H9 (cell line): ENCODE results near the gene KDM1B. TPM values are rescaled to one million over a fixed set of nuclear protein-coding genes. Genes with fewer than 3 reads are reported as not detected.

Source experiments
- DNase-seq: peaks from one replicate; pipeline ENCODE4 v3.0.0-alpha.2; 2017
- H2AFZ ChIP-seq: one replicate; pipeline ENCODE4 v1.6.1; 2013; ENCODE audit warnings: mild to moderate bottlenecking, low read length, control low read depth, moderate library complexity
- H2AK5ac ChIP-seq: 2 replicates; pipeline ENCODE4 v1.6.1; 2013; ENCODE audit warnings: low read length, control low read depth, mixed read lengths; ENCODE audit not compliant: insufficient read length
- H2BK120ac ChIP-seq: one replicate; pipeline ENCODE4 v1.6.1; 2013; ENCODE audit warnings: low read depth, mild to moderate bottlenecking, low read length, control low read depth, inconsistent platforms; ENCODE audit not compliant: poor library complexity, severe bottlenecking
- H2BK12ac ChIP-seq: 2 replicates; pipeline ENCODE4 v1.6.1; 2013; ENCODE audit warnings: low read length, control low read depth, mixed read lengths, low read depth; ENCODE audit not compliant: insufficient read length
- H2BK15ac ChIP-seq: 2 replicates; pipeline ENCODE4 v1.6.1; 2013; ENCODE audit warnings: low read depth, low read length, control low read depth
- H2BK20ac ChIP-seq: one replicate; pipeline ENCODE4 v1.6.1; 2013; ENCODE audit warnings: low read depth, mild to moderate bottlenecking, low read length, control low read depth, inconsistent platforms; ENCODE audit not compliant: poor library complexity, severe bottlenecking
- H2BK5ac ChIP-seq: 2 replicates; pipeline ENCODE4 v1.6.1; 2013; ENCODE audit warnings: low read length, control low read depth, mixed read lengths; ENCODE audit not compliant: insufficient read length
- H3K14ac ChIP-seq: 2 replicates; pipeline ENCODE4 v1.6.1; 2013; ENCODE audit warnings: low read length, control low read depth; ENCODE audit not compliant: insufficient read depth
- H3K18ac ChIP-seq: 2 replicates; pipeline ENCODE4 v1.6.1; 2013; ENCODE audit warnings: low read depth, mild to moderate bottlenecking, mixed read lengths, low read length, control low read depth; ENCODE audit not compliant: insufficient read length
- H3K23ac ChIP-seq: 2 replicates; pipeline ENCODE4 v1.6.1; 2013; ENCODE audit warnings: low read length, control low read depth, mixed read lengths, low read depth; ENCODE audit not compliant: insufficient read length
- H3K23me2 ChIP-seq: 2 replicates; pipeline ENCODE4 v1.6.1; 2013; ENCODE audit warnings: low read depth, mild to moderate bottlenecking, mixed read lengths, low read length, control low read depth; ENCODE audit not compliant: insufficient read length, poor library complexity, severe bottlenecking
- H3K27ac ChIP-seq: 2 replicates; pipeline ENCODE4 v1.5.1; 2013; ENCODE audit warnings: low read length, control low read depth, mixed read lengths, low read depth; ENCODE audit not compliant: insufficient read length
- H3K27me3 ChIP-seq: 2 replicates; pipeline ENCODE4 v1.6.1; 2013; ENCODE audit warnings: low read length, control low read depth, inconsistent platforms; ENCODE audit not compliant: insufficient read depth
- H3K4ac ChIP-seq: 2 replicates; pipeline ENCODE4 v1.6.1; 2013; ENCODE audit warnings: low read depth, mild to moderate bottlenecking, control low read depth, inconsistent platforms, low read length, moderate library complexity
- H3K4me1 ChIP-seq: 2 replicates; pipeline ENCODE4 v1.6.1; 2013; ENCODE audit warnings: low read length, control low read depth, inconsistent platforms; ENCODE audit not compliant: insufficient read depth
- H3K4me2 ChIP-seq: 2 replicates; pipeline ENCODE4 v1.6.1; 2013; ENCODE audit warnings: low read length, control low read depth, mixed read lengths; ENCODE audit not compliant: insufficient read length, insufficient read depth
- H3K56ac ChIP-seq: 2 replicates; pipeline ENCODE4 v1.6.1; 2013; ENCODE audit warnings: low read depth, mild to moderate bottlenecking, mixed read lengths, low read length, control low read depth; ENCODE audit not compliant: insufficient read length
- H3K79me1 ChIP-seq: 2 replicates; pipeline ENCODE4 v1.6.1; 2013; ENCODE audit warnings: low read depth, mild to moderate bottlenecking, moderate library complexity, low read length, control low read depth, inconsistent platforms; ENCODE audit not compliant: insufficient read depth, poor library complexity, severe bottlenecking
- H3K79me2 ChIP-seq: 2 replicates; pipeline ENCODE4 v1.6.1; 2013; ENCODE audit warnings: low read length, control low read depth, inconsistent platforms; ENCODE audit not compliant: insufficient read depth
- H3K9ac ChIP-seq: 2 replicates; pipeline ENCODE4 v1.6.1; 2013; ENCODE audit warnings: low read length, control low read depth, mixed read lengths; ENCODE audit not compliant: insufficient read length; ENCODE audit errors: extremely low read depth
- H3K9me3 ChIP-seq: one replicate; pipeline ENCODE4 v1.6.1; 2013; ENCODE audit warnings: low read depth, low read length, inconsistent platforms; ENCODE audit not compliant: control insufficient read depth
- H3T11ph ChIP-seq: one replicate; pipeline ENCODE4 v1.6.1; 2013; ENCODE audit warnings: mild to moderate bottlenecking, low read length, control low read depth, inconsistent platforms
- H4K20me1 ChIP-seq: one replicate; pipeline ENCODE4 v1.6.1; 2013; ENCODE audit not compliant: control insufficient read depth, insufficient read length, insufficient read depth
- H4K5ac ChIP-seq: 2 replicates; pipeline ENCODE4 v1.6.1; 2013; ENCODE audit warnings: low read depth, mild to moderate bottlenecking, mixed read lengths, low read length, control low read depth; ENCODE audit not compliant: insufficient read length
- H4K8ac ChIP-seq: replicated peaks from 2 replicates; pipeline ENCODE4 v1.6.1; 2013; ENCODE audit warnings: low read length, control low read depth, mixed read lengths, low read depth; ENCODE audit not compliant: insufficient read length
- H4K91ac ChIP-seq: 2 replicates; pipeline ENCODE4 v1.6.1; 2013; ENCODE audit warnings: low read depth, mild to moderate bottlenecking, moderate library complexity, mixed read lengths, low read length, control low read depth; ENCODE audit not compliant: insufficient read length
- H3K27ac Mint-ChIP-seq, 3 experiments: 2 replicates in 2 of 3; 3 replicates in 1 of 3; pipeline ENCODE4 v1.8.0; 2020 to 2021; ENCODE audit warnings: mixed read lengths in 3 of 3, mild to moderate bottlenecking in 1 of 3, moderate library complexity in 1 of 3
- H3K27me3 Mint-ChIP-seq: 2 replicates; pipeline ENCODE4 v1.8.0; 2021; ENCODE audit warnings: low read depth, mild to moderate bottlenecking, moderate library complexity, mixed read lengths
- H3K36me3 Mint-ChIP-seq, 3 experiments: 2 replicates in 2 of 3; 3 replicates in 1 of 3; pipeline ENCODE4 v1.8.0; 2020 to 2021; ENCODE audit warnings: low read depth in 3 of 3, mixed read lengths in 3 of 3; ENCODE audit not compliant: insufficient read depth in 1 of 3
- H3K4me1 Mint-ChIP-seq, 2 experiments: 2 replicates each; pipeline ENCODE4 v1.8.0; 2020; ENCODE audit warnings: mixed read lengths in 2 of 2
- H3K4me3 Mint-ChIP-seq, 2 experiments: 2 replicates in 1 of 2; 3 replicates in 1 of 2; pipeline ENCODE4 v1.8.0; 2020 to 2021; ENCODE audit warnings: mild to moderate bottlenecking in 2 of 2, mixed read lengths in 2 of 2, moderate library complexity in 1 of 2
- H3K9me3 Mint-ChIP-seq, 2 experiments: 2 replicates in 1 of 2; 3 replicates in 1 of 2; pipeline ENCODE4 v1.8.0; 2020; ENCODE audit warnings: mild to moderate bottlenecking in 2 of 2, mixed read lengths in 2 of 2, moderate library complexity in 1 of 2
- CTCF ChIP-seq: fragments of 200-600 bp; sonication (generic); conservative IDR thresholded peaks from 3 replicates; pipeline ENCODE4 v1.8.0; 2021; ENCODE audit warnings: antibody characterized with exemption, mild to moderate bottlenecking
- WGBS: extraction: QIAGEN DNeasy Blood & Tissue Kit; methylation state at CpG from one replicate; pipeline ENCODE4 v1.1.7; 2013; ENCODE audit warnings: missing lambda C conversion rate, low lambda C conversion rate, mixed read lengths; ENCODE audit not compliant: insufficient read length; ENCODE audit errors: extremely low coverage; 5-methylcytosine and 5-hydroxymethylcytosine counted together
- total RNA-seq: library from RNA; stranded (reverse); gene quantifications from 2 replicates; pipeline ENCODE4 v1.2.1, GENCODE V29; 2021

The KDM1B gene
- total RNA-seq, 1 experiment from 2014 or later: 5.4 TPM

GRCh38 chr6:18245079-18245478 lies 89.9 kb downstream of the KDM1B start:
- no peak overlapping the region for H4K91ac ChIP-seq
- H3K27ac ChIP-seq: no peak overlapping the region
- no peak overlapping the region for H2BK20ac ChIP-seq
- peaks cover 3% of the 10 kb centered on the region; the same call in 1 of the 2 replicates for H3K79me2 ChIP-seq
- Mint-ChIP-seq H3K27ac (no peak overlapping the region), H3K4me3 (no peak overlapping the region), H3K4me1 (peaks cover 23 to 33% of the 10 kb centered on the region in 2 experiments), H3K27me3 (no peaks in the 10 kb centered on the region), H3K9me3 (no peaks in the 10 kb centered on the region), H3K36me3 (peaks cover 66 to 93% (median 85%) of the 10 kb centered on the region in 3 experiments)
- H2AK5ac ChIP-seq: no peak overlapping the region
- H2BK15ac ChIP-seq: no peak overlapping the region
- no peaks in the 10 kb centered on the region for H3K23me2 ChIP-seq
- no peak overlapping the region for H4K8ac ChIP-seq
- no peaks in the 10 kb centered on the region; the same call in 1 of the 2 replicates for H3K4me1 ChIP-seq
- WGBS: no CpG with 5 or more reads among the region's 1 CpG
- no peak overlapping the region for H3K4me2 ChIP-seq
- no peak for TF ChIP-seq CTCF
- H3T11ph ChIP-seq: no peak overlapping the region
- no peak overlapping the region for H2BK5ac ChIP-seq
- no peak overlapping the region for H3K18ac ChIP-seq
- H3K4ac ChIP-seq: no peak overlapping the region
- peaks cover 10% of the 10 kb centered on the region for H3K79me1 ChIP-seq
- no peak overlapping the region for H4K5ac ChIP-seq
- H2BK12ac ChIP-seq: no peak overlapping the region
- no peak overlapping the region for H2AFZ ChIP-seq
- DNase-seq: no peak
- H3K9ac ChIP-seq: no peak overlapping the region
- H3K14ac ChIP-seq: no peak overlapping the region
- H3K27me3 ChIP-seq: no peaks in the 10 kb centered on the region
- no peaks in the 10 kb centered on the region for H3K9me3 ChIP-seq
- no peak overlapping the region for H3K56ac ChIP-seq
- no peak overlapping the region for H3K23ac ChIP-seq
- H4K20me1 ChIP-seq: no peaks in the 10 kb centered on the region
- H2BK120ac ChIP-seq: no peak overlapping the region
